ENCODE results near the gene S100A8. TPM values are rescaled to one million over a fixed set of nuclear protein-coding genes. Genes with fewer than 3 reads are reported as not detected.

S100A8 gene
- total RNA-seq, 2 donors from 2014 or later, result 19.1 to 37.1 TPM

DNA sequence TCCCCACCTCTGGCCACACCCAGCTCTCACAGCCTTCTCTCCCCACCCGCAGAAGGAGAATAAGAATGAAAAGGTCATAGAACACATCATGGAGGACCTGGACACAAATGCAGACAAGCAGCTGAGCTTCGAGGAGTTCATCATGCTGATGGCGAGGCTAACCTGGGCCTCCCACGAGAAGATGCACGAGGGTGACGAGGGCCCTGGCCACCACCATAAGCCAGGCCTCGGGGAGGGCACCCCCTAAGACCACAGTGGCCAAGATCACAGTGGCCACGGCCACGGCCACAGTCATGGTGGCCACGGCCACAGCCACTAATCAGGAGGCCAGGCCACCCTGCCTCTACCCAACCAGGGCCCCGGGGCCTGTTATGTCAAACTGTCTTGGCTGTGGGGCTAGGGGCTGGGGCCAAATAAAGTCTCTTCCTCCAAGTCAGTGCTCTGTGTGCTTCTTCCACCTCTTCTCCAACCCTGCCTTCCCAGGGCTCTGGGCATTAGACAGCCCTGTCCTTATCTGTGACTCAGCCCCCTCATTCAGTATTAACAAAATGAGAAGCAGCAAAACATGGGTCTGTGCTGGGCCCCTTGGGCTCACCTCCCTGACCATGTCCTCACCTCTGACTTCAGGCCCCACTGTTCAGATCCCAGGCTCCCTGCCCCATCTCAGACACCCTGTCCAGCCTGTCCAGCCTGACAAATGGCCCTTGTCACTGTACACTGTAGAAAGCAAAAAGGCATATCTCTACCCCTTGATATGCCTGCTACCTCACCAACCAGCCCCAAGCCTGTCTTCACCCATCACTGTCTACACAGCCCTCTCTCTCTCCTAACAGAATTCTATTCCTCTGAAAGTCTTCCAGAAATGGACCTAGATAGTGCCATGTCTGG is 30.0 kb downstream of the S100A8 start:
- Histone ChIP-seq H3K27ac (no peak overlapping the region), H3K9me3 (no peaks in the 10 kb centered on the region), H3K4me1 (no peaks in the 10 kb centered on the region), H3K27me3 (no peaks in the 10 kb centered on the region), H3K4me3 (no peak overlapping the region), H3K36me3 (no peaks in the 10 kb centered on the region)
- TF ChIP-seq, protein P1, sequence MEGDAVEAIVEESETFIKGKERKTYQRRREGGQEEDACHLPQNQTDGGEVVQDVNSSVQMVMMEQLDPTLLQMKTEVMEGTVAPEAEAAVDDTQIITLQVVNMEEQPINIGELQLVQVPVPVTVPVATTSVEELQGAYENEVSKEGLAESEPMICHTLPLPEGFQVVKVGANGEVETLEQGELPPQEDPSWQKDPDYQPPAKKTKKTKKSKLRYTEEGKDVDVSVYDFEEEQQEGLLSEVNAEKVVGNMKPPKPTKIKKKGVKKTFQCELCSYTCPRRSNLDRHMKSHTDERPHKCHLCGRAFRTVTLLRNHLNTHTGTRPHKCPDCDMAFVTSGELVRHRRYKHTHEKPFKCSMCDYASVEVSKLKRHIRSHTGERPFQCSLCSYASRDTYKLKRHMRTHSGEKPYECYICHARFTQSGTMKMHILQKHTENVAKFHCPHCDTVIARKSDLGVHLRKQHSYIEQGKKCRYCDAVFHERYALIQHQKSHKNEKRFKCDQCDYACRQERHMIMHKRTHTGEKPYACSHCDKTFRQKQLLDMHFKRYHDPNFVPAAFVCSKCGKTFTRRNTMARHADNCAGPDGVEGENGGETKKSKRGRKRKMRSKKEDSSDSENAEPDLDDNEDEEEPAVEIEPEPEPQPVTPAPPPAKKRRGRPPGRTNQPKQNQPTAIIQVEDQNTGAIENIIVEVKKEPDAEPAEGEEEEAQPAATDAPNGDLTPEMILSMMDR (IDR thresholded peaks at IDR 0.05), result no peak
- peak; percentile 28 for DNase-seq (ENCODE audit: low spot score)

DNA sequence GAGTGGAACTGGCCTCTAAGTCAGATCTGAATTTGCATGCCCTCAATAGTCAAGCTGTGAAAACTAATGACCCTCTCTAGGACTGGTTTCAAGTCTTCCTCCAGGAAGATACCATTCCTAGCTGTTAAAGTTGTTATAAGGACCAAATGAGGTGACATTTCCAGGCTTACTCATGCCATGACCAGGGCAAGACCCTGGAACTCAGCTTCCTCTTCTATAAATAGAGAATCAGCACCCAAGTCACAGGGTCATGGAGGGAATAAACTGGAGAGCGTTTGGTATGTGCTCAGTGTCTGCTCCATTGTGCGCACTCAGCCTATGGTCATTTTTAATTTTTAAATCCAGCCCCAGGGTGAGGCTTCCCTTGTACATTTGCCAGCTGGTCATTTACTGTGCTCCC is 30.7 kb downstream of the S100A8 start:
- Histone ChIP-seq H3K27me3 (no peaks in the 10 kb centered on the region), H3K4me3 (no peak overlapping the region), H3K4me1 (no peaks in the 10 kb centered on the region), H3K36me3 (no peaks in the 10 kb centered on the region), H3K27ac (no peak overlapping the region), H3K9me3 (no peaks in the 10 kb centered on the region)
- no peak for DNase-seq (ENCODE audit: low spot score)
- TF ChIP-seq, protein P1 (IDR thresholded peaks at IDR 0.05), result no peak

DNA sequence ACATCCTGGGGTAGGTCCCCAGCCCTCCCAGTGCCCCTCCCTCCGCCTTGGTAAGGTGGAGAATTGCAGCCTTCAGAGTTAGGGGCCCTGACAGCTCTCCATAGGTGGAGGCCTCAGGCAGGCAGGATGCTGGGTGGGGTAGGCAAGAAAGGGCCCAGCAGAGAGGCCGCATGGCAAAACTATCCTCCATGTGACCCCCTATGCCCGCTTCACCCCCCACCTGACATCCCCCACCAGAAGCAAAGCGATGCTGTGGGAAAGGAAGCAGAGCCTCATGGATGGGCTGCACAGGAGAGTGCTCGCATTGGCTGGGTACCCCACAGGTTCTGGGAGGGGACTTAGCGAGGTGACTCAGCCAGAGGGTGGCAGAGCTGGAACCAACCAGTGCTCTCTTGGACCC is 31.6 kb downstream of the S100A8 start:
- Histone ChIP-seq H3K36me3 (no peaks in the 10 kb centered on the region), H3K4me3 (no peak overlapping the region), H3K4me1 (no peaks in the 10 kb centered on the region)

DNA sequence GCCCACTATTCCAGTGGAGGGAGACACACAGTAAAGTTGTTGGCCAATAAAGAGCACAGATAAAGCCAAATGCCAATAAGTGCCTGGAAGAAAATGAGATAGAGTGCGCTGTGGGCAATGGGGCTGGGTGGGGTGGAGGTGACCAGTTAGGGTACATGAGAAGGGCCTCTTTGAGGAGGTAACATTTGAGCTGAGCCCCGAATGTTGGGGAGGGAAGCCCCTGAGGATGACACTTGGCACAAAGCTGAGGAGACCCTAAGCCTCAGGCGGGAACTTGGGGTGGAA is 32.2 kb downstream of the S100A8 start:
- TF ChIP-seq, protein P1 (IDR thresholded peaks at IDR 0.05), result no peak
- H3K9me3 ChIP-seq, result no peaks in the 10 kb centered on the region
- H3K36me3 ChIP-seq, result no peaks in the 10 kb centered on the region
- no peaks in the 10 kb centered on the region for H3K27me3 ChIP-seq
- peak overlapping the region in 1 of 2 donors; percentile 4 for H3K4me3 ChIP-seq
- DNase-seq (ENCODE audit: low spot score), result peak; percentile 11
- H3K27ac ChIP-seq, result no peak overlapping the region
- H3K4me1 ChIP-seq, result no peaks in the 10 kb centered on the region

More for the DNA sequence above, 31.6 kb downstream of the S100A8 start:
- TF ChIP-seq, protein P1 (IDR thresholded peaks at IDR 0.05), result no peak
- Histone ChIP-seq H3K27ac (no peak overlapping the region), H3K9me3 (no peaks in the 10 kb centered on the region), H3K27me3 (no peaks in the 10 kb centered on the region)
- peak; percentile 51 for DNase-seq (ENCODE audit: low spot score)

GRCh38 chr1:153357853-153358690 is 32.8 kb downstream of the S100A8 start, which contains the start of gene S100A9:
Gene S100A9, plus strand, starts transcription at chr1:153357854. Its CDS starts 430 bp downstream, at chr1:153358284.
- no peaks in the 10 kb centered on the region for H3K36me3 ChIP-seq
- H3K27ac ChIP-seq, result peak within 1 kb of the TSS in 1 of 2 donors; percentile 5
- DNase-seq (ENCODE audit: low spot score), result no peak
- no peaks in the 10 kb centered on the region for H3K9me3 ChIP-seq
- no peaks in the 10 kb centered on the region for H3K27me3 ChIP-seq
- peak within 1 kb of the TSS in 1 of 2 donors; percentile 4 for H3K4me3 ChIP-seq
- TF ChIP-seq, protein P1 (IDR thresholded peaks at IDR 0.05), result no peak
- no peaks in the 10 kb centered on the region for H3K4me1 ChIP-seq

All from right atrium auricular region (tissue), 2 donors.